Measurements from ENCODE around the gene SSB.
"Not testable (repeated sequence)": the region's sequence is repeated elsewhere in the genome, so short reads cannot be mapped to it uniquely, and the experiment has no call there.

SSB gene

GRCh38 chr2:169798718-169799592, at the start of gene SSB:
TSS of gene SSB (plus strand) at chr2:169798871. CDS start at chr2:169800961, 2,090 bp downstream.
- peak; percentile 95 to 96 for DNase-seq (ENCODE audit: low read depth in 2 of 2)

GRCh38 chr2:169752752-169753151, 45.9 kb upstream of the SSB start:
- no peak for DNase-seq (ENCODE audit: low read depth in 2 of 2)

DNA sequence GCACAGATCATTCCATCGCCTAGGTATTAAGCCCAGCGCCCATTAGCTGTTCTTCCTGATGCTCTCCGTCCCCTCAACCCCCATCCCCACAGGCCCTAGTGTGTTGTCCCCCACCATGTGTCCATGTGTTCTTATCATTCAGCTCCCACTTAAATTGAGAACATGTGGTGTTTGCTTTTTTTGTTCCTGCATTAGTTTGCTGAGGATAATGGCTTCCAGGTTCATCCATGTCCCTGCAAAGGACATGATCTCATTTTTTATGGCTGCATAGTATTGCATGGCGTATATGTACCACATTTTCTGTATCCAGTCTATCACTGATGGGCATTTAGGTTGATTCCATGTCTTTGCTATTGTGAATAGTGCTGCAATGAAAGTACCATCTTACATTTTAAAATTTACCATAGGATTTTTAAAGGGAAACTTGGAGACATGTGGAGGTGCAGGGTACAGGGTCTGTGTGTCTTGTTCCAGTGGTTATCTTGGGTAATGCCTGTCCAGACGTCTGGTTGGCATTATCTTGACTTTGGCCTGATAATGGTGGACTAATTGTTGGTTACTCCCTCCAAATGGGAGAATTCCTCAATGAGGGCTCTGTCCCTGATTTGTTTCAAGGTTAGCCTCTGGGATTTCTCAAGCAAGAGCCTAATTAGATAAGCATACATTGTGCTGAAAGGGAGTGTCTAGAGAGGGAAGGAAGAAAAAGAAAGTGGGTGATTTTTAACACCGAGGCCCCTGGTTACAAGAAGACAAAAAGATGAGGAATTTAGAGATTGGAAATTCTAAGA, 43.4 kb upstream of the SSB start:
- DNase-seq (ENCODE audit: low read depth in 2 of 2) = no peak

GRCh38 chr2:169756342-169756741, 42.3 kb upstream of the SSB start:
- no peak for DNase-seq (ENCODE audit: low read depth in 2 of 2)

DNA sequence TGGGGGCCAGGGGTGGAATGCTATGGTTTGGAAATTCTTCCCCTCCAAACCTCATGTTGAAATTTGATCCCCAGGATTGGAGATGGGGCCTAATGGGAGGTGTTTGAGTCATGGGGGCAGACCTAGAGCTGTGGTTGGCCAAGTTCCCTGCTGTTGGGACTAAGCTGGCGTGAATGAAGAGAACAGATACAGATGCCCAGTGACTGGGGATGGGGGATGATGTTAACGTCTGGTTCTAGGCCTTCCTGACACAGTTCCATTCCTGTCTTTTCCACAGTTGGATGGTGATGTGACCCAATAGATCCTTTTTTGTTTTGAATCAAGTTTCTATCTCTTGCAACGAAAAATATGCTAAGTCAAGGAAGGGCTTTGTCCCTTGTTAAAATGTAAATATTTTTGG, 41.3 kb upstream of the SSB start:
- no peak for DNase-seq (ENCODE audit: low read depth in 2 of 2)

DNA sequence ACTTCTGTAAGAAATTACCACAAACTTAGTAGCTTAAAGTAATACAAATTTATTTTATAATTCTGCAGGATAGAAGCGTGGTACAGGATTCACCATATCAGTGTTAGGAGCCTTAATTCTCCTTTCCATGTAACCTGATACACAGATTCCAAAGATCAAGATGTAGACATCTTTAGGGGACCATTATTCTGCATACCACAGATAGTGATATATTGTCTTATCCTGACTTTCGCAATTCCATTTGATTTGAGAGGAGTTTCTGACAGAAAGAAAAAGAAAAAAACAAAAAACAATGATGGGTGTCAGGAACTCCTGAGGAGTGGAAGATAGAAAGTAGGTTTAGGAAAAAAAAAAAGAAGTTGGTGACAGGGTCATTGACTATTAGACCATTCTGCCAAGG, 40.9 kb upstream of the SSB start:
- no peak for DNase-seq (ENCODE audit: low read depth in 2 of 2)

GRCh38 chr2:169759987-169760386, 38.7 kb upstream of the SSB start:
- DNase-seq (ENCODE audit: low read depth in 2 of 2) = no peak

- DNase-seq (ENCODE audit: low read depth in 2 of 2) = not testable (repeated sequence)
Measured at GRCh38 chr2:169760798-169761197, 37.9 kb upstream of the SSB start.

GRCh38 chr2:169761251-169761969, 37.3 kb upstream of the SSB start:
- DNase-seq (ENCODE audit: low read depth in 2 of 2) = no peak

GRCh38 chr2:169761970-169762292, 36.7 kb upstream of the SSB start:
- no peak for DNase-seq (ENCODE audit: low read depth in 2 of 2)

- no peak for DNase-seq (ENCODE audit: low read depth in 2 of 2)
Measured at GRCh38 chr2:169765523-169765922, 33.1 kb upstream of the SSB start.

GRCh38 chr2:169767243-169767888, 31.3 kb upstream of the SSB start:
- DNase-seq (ENCODE audit: low read depth in 2 of 2) = peak in 1 of 2 donors; percentile 11

GRCh38 chr2:169768262-169768995, 30.2 kb upstream of the SSB start:
- peak; percentile 1 to 20 for DNase-seq (ENCODE audit: low read depth in 2 of 2)

DNA sequence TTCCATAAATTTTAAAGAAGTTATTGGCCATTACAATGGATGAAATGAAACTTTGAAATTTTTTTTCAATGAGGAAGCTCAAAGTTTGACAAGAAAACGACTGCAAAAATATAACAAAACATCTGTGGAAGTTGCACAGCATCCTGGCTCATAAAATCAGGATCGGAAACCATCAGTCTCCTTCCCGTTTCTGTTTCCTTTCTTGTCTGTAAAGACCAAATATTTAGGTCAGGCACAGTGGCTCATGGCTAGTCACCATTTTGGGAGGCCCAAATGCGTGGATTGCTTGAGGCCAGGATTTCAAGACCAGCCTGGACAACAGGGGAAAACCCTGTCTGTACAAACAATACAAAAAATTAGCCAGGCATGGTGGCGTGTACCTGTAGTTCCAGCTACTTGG, 27.6 kb upstream of the SSB start:
- DNase-seq (ENCODE audit: low read depth in 2 of 2) = no peak

DNA sequence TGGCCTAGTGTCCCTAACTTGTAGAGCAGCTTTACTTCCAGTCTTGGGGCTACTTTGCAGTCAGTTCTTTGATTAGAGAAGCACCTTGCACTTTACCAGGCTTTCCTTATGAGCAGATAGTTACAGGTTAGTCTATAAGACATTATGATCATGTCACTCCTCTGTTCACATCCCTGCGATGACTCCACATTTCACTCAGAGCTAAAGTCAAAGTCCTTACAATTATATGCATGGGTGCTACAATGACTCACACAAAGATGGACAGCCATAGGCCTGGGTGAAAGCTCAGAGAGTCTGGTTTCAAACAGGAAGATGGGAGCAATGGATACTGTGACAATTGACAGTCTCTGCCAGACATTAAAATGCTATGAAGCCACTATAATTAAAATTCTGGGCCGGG, 27.1 kb upstream of the SSB start:
- DNase-seq (ENCODE audit: low read depth in 2 of 2) = no peak

DNA sequence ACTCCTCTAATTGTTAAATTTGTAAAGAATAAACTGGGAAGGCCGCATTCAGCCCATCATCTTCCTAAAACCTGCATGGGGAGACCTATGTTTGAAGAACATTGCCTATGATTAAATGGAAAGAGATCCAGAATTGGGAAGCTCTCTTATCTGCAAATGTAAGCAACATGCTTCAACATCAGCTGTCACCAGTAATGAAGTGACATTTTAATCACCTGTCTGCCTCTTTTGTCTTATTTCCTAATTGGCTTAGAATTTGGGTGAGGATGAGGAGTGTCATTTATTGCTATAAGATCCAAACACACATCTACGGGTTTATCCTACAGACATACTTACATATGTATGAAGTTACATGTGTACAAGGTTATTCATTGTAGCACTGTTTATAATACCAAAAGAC, 26.0 kb upstream of the SSB start:
- DNase-seq (ENCODE audit: low read depth in 2 of 2) = no peak

- DNase-seq (ENCODE audit: low read depth in 2 of 2) = no peak
Measured at GRCh38 chr2:169775354-169775753, 23.3 kb upstream of the SSB start.

DNA sequence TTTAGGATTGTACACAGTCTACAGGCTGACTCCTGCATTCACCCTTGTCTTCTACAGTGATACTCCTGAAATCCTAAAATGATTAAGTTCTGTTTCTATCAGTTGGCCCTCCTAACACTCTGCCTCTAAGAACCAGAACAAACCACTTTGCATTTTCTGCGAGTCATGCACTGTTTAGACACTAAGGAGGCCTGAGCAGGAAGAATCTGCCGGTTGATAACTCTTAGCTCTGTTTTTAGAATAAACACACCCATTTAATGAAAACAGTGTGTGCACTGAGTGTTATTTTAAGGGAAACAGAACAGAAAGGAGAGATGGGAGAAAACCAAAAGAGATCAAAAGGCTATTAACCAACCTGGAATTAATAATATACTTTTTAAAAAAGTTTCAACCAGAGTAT, 22.9 kb upstream of the SSB start:
- DNase-seq (ENCODE audit: low read depth in 2 of 2) = no peak

DNA sequence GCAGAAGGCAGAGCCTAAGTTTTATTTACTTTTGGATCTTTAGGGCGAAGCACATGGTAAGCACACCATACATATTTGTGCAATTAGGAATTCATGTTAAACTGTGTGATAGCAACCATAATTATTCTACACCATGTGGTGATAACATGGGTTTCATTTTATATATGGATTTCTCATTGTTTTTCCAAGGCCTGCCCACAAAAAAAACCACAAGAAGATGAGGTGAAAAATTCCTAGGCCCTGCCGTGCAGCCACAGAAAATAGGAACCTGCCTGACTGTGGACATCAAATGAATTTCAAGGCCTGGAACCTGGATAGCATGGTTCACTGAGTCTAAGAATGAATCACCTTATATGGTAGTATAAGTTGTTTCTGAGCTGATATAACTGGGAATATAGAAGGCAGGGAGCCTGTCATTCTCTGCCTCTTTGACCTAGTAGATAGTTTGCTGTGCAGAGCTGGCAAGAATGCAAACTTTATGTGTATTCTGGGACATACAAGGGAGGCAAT, 22.4 kb upstream of the SSB start:
- DNase-seq (ENCODE audit: low read depth in 2 of 2) = no peak

GRCh38 chr2:169778446-169778845, 20.2 kb upstream of the SSB start:
- DNase-seq (ENCODE audit: low read depth in 2 of 2) = no peak
